Thyroid gland (tissue), 4 donors: ENCODE measurements around the gene AQP2. TPM values are rescaled to one million over a fixed set of nuclear protein-coding genes. Genes with fewer than 3 reads are reported as not detected.

Experiments
- DNase-seq, 2 donors: peaks; one replicate each; pipeline ENCODE4 v3.0.0-alpha.2; 2019
- H3K27ac ChIP-seq, 3 donors: fragments of 200-600 bp; sonication (generic); 1 replicate in 2 of 3; 2 replicates in 1 of 3; pipeline ENCODE4 v1.5.1; 2016 to 2019; ENCODE audit warnings: mild to moderate bottlenecking in 1 of 3, moderate library complexity in 1 of 3
- H3K27me3 ChIP-seq: fragments of 200-600 bp; sonication (generic); one replicate; pipeline ENCODE4 v1.5.1; 2019
- H3K36me3 ChIP-seq, 2 donors: fragments of 200-600 bp; sonication (generic); one replicate each; pipeline ENCODE4 v1.5.1; 2016 to 2019
- H3K4me1 ChIP-seq, 2 donors: fragments of 200-600 bp; sonication (generic); one replicate each; pipeline ENCODE4 v1.5.1; 2017 to 2019
- H3K4me3 ChIP-seq, 3 donors: fragments of 200-600 bp; sonication (generic); replicated peaks in 1 of 3; 1 replicate in 2 of 3; 2 replicates in 1 of 3; pipeline ENCODE4 v1.5.1; 2016; ENCODE audit warnings: mild to moderate bottlenecking in 1 of 3
- H3K9me3 ChIP-seq: fragments of 200-600 bp; sonication (generic); one replicate; pipeline ENCODE4 v1.5.1; 2017
- POLR2A ChIP-seq, 2 donors: fragments of 450-650 bp; IDR thresholded peaks; one replicate each; pipeline ENCODE4 v1.6.1; 2017; ENCODE audit warnings: antibody characterized with exemption in 2 of 2, mild to moderate bottlenecking in 2 of 2, moderate library complexity in 1 of 2
- WGBS, 2 donors: methylation state at CpG; one replicate each; pipeline ENCODE4 v1.1.5; 2017; 5-methylcytosine and 5-hydroxymethylcytosine counted together
- intact Hi-C: fragments of 100-400 bp; cut with DNase I; formaldehyde crosslinking; loops from one replicate; pipeline ENCODE4 v1.15.1; 2023
- total RNA-seq, 4 donors: library from RNA; depleted of rRNA; stranded (reverse); fragments of >200 nt; gene quantifications; one replicate each; pipeline ENCODE4 v1.2.3, GENCODE V29; 2016
- TF ChIP-seq, protein P1 (sequence below), 6 experiments: fragments of 200-600 bp in 3 of 6; fragments of 450-650 bp in 3 of 6; sonication (generic) in 3 of 6; IDR thresholded peaks; one replicate each; pipeline ENCODE4 v1.5.1; 2016 to 2019; ENCODE audit warnings: antibody characterized with exemption in 6 of 6, mild to moderate bottlenecking in 2 of 6, inconsistent platforms in 1 of 6, moderate library complexity in 1 of 6

Gene AQP2
- total RNA-seq, 4 donors from 2014 or later: 0.67 TPM; not detected in 3

DNA sequence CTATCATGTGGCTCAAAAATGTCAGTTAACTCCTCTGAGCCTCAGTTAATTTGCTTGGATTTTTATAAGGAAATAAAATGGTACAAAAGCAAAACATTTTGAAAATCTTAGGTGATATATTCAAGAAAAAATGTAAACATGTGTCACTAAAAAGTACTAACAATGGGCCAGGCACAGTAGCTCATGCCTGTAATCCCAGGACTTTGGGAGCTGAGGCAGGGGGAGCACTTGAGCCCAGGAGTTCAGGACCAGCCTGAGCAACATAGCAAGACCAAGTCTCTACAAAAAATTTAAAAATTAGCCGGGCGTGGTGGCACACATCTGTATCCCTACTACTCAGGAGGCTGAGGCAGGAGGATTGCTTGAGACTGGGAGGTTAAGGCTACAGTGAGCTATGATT lies 47.9 kb downstream of the AQP2 start:
- intact Hi-C loops: no loop called here
- H3K9me3 ChIP-seq: no peaks in the 10 kb centered on the region
- no peak for DNase-seq
- peaks cover 0 to 3% of the 10 kb centered on the region in 2 donors for H3K36me3 ChIP-seq
- 94 to 96% methylated on average over 2 of the region's 2 CpGs for WGBS, 2 donors
- TF ChIP-seq POLR2A (IDR thresholded peaks at IDR 0.05): no peak
- TF ChIP-seq, protein P1, sequence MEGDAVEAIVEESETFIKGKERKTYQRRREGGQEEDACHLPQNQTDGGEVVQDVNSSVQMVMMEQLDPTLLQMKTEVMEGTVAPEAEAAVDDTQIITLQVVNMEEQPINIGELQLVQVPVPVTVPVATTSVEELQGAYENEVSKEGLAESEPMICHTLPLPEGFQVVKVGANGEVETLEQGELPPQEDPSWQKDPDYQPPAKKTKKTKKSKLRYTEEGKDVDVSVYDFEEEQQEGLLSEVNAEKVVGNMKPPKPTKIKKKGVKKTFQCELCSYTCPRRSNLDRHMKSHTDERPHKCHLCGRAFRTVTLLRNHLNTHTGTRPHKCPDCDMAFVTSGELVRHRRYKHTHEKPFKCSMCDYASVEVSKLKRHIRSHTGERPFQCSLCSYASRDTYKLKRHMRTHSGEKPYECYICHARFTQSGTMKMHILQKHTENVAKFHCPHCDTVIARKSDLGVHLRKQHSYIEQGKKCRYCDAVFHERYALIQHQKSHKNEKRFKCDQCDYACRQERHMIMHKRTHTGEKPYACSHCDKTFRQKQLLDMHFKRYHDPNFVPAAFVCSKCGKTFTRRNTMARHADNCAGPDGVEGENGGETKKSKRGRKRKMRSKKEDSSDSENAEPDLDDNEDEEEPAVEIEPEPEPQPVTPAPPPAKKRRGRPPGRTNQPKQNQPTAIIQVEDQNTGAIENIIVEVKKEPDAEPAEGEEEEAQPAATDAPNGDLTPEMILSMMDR (IDR thresholded peaks at IDR 0.05): no peak
- H3K4me3 ChIP-seq: no peak overlapping the region
- H3K4me1 ChIP-seq: no peaks in the 10 kb centered on the region
- H3K27ac ChIP-seq: no peak overlapping the region
- no peaks in the 10 kb centered on the region for H3K27me3 ChIP-seq

DNA sequence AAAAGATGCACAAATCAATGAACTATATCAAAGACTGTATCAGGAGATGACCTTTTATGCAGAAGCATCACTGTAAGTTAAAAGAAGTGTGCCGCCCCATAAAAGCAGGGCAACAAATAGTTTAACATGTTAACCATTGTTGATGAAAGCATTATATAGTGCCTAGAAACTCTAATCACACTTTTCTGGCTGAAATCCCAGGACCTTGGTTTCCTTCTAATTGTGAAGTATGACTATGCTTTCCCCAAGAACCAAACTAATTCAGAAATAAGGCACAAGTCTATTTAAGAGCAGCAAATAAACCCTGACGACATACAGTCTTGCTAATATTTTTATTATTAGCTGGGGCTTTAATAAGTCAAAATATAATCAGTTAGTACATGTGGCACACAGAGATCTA lies 53.1 kb downstream of the AQP2 start:
- Histone ChIP-seq H3K4me1 (peaks cover 0 to 3% of the 10 kb centered on the region in 2 donors), H3K9me3 (no peaks in the 10 kb centered on the region), H3K4me3 (no peak overlapping the region), H3K27ac (no peak overlapping the region), H3K27me3 (no peaks in the 10 kb centered on the region), H3K36me3 (no peaks in the 10 kb centered on the region)
- TF ChIP-seq, protein P1 (IDR thresholded peaks at IDR 0.05): no peak
- TF ChIP-seq POLR2A (IDR thresholded peaks at IDR 0.05): no peak
- intact Hi-C loops: no loop called here
- WGBS, 2 donors: 90 to 97% methylated on average over 2 of the region's 2 CpGs
- no peak for DNase-seq

DNA sequence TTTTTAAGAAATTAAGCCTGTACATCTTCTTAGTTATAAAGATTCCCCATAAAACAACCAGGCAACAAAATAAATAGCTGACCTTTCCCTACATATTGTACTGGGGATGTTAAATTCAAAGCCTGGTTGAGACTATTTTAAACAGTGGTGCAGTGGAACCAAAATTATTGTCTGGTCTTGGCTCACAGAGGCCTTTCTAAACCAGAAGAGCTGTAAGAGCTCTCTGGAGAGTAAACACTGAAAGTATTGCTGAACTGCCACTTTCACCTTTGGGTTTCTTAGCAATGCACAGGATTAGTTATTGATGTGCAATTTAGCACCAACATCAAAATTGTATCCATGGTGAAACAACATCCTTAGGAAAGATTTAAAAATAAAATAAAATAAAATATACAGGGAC lies 54.2 kb downstream of the AQP2 start:
- no peaks in the 10 kb centered on the region for H3K27me3 ChIP-seq
- H3K4me3 ChIP-seq: no peak overlapping the region
- no peaks in the 10 kb centered on the region for H3K9me3 ChIP-seq
- no peaks in the 10 kb centered on the region for H3K36me3 ChIP-seq
- DNase-seq: no peak
- peak overlapping the region in 1 of 3 donors; percentile 30 for H3K27ac ChIP-seq
- H3K4me1 ChIP-seq: peaks cover 0 to 3% of the 10 kb centered on the region in 2 donors
- TF ChIP-seq, protein P1 (IDR thresholded peaks at IDR 0.05): no peak
- no peak for TF ChIP-seq POLR2A (IDR thresholded peaks at IDR 0.05)
- intact Hi-C loops: no loop called here

DNA sequence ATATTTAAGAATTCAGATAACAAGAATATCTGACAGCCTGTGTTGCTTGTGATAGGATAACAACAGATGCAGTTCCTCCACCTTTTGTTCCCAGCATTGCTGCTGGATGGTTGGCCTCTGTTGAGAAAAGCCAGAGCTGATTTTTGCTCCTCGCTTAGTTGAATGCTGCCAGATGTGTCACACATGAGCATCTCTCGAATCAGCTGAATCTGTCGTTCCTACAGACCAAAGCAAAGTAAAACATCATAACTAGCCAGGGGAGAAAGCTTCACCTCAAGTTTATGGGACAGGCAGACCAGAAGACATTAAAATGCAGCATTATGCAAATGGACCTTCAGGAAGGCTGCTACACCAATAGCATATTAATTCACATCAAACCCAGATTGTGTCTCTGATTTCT lies 54.6 kb downstream of the AQP2 start:
- Histone ChIP-seq H3K4me1 (peaks cover 0 to 3% of the 10 kb centered on the region in 2 donors), H3K27ac (no peak overlapping the region)

DNA sequence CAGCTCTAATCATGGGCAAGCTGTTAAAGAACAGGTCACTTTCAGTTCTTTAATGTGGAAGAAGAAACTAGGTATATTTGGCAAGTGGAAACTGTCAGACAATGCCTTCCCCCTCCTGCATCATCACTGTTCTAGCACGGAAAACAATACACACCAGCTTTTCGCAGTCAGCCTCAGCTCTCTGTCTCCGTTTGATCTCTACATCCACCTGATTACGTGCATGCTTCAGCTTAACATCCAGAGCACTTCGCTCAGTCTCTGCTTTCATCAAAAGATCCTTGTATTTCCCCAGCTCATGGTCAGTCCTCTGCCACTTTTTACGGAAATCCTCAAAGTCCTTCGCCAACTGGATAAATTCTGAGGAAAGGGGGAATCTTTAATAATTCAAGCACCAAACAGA lies 55.7 kb downstream of the AQP2 start:
- no peak overlapping the region for H3K27ac ChIP-seq

More for the DNA sequence above, 54.6 kb downstream of the AQP2 start:
- H3K9me3 ChIP-seq: no peaks in the 10 kb centered on the region
- intact Hi-C loops: no loop called here
- WGBS, 2 donors: 92 to 93% methylated on average over 3 of the region's 3 CpGs
- no peak for DNase-seq
- H3K27me3 ChIP-seq: no peaks in the 10 kb centered on the region
- H3K36me3 ChIP-seq: no peaks in the 10 kb centered on the region
- no peak for TF ChIP-seq POLR2A (IDR thresholded peaks at IDR 0.05)
- TF ChIP-seq, protein P1 (IDR thresholded peaks at IDR 0.05): no peak
- H3K4me3 ChIP-seq: no peak overlapping the region

More for the DNA sequence above, 55.7 kb downstream of the AQP2 start:
- 95 to 96% methylated on average over 7 of the region's 7 CpGs for WGBS, 2 donors
- H3K4me1 ChIP-seq: peaks cover 0 to 3% of the 10 kb centered on the region in 2 donors
- intact Hi-C loops: no loop called here
- no peak for DNase-seq
- no peaks in the 10 kb centered on the region for H3K9me3 ChIP-seq
- H3K27me3 ChIP-seq: no peaks in the 10 kb centered on the region
- H3K36me3 ChIP-seq: no peaks in the 10 kb centered on the region
- H3K4me3 ChIP-seq: no peak overlapping the region
- no peak for TF ChIP-seq POLR2A (IDR thresholded peaks at IDR 0.05)
- TF ChIP-seq, protein P1 (IDR thresholded peaks at IDR 0.05): no peak
